SK-N-SH treated with all-trans-retinoic acid at 6 μM for 48 hours (cell line): ENCODE data around the gene MUC5AC.

ENCODE experiments used
- ATAC-seq: fragments of 200-7000 bp; cut with Tn5 transposase; 3 replicates; pipeline ENCODE4 v1.9.1; 2020; ENCODE audit warnings: mild to moderate bottlenecking, moderate library complexity
- ARNTL ChIP-seq: fragments of 450-650 bp; formaldehyde crosslinking; IDR thresholded peaks from 2 replicates; pipeline ENCODE4 v1.5.0; 2020; ENCODE audit warnings: low read depth, mild to moderate bottlenecking, moderate library complexity, borderline replicate concordance
- BACH2 ChIP-seq: fragments of 250-450 bp; sonication (Bioruptor Pico); IDR thresholded peaks from 2 replicates; pipeline ENCODE4 v1.9.0; 2021; ENCODE audit warnings: mild to moderate bottlenecking, borderline replicate concordance
- CREB5 ChIP-seq: fragments of 250-450 bp; sonication (Bioruptor Pico); IDR thresholded peaks from 2 replicates; pipeline ENCODE4 v1.5.1; 2020; ENCODE audit warnings: low read depth, mild to moderate bottlenecking, moderate library complexity
- CSDC2 ChIP-seq: fragments of 250-450 bp; sonication (Bioruptor Pico); IDR thresholded peaks from 2 replicates; pipeline ENCODE4 v1.5.0; 2020; ENCODE audit warnings: mild to moderate bottlenecking, moderate library complexity
- ESRRG ChIP-seq: fragments of 250-450 bp; sonication (Bioruptor Pico); IDR thresholded peaks from 2 replicates; pipeline ENCODE4 v1.6.1; 2021; ENCODE audit warnings: mild to moderate bottlenecking
- GLIS3 ChIP-seq: fragments of 250-450 bp; sonication (Bioruptor Pico); IDR thresholded peaks from 2 replicates; pipeline ENCODE4 v1.5.0; 2020; ENCODE audit warnings: mild to moderate bottlenecking, moderate library complexity
- OSR1 ChIP-seq: fragments of 250-450 bp; sonication (Bioruptor Pico); IDR thresholded peaks from 2 replicates; pipeline ENCODE4 v1.8.0; 2022; ENCODE audit warnings: moderate library complexity, mild to moderate bottlenecking, inconsistent platforms
- PPARA ChIP-seq: fragments of 250-450 bp; sonication (Bioruptor Pico); IDR thresholded peaks from 2 replicates; pipeline ENCODE4 v1.5.0; 2020; ENCODE audit warnings: mild to moderate bottlenecking, borderline replicate concordance
- RARB ChIP-seq: fragments of 250-450 bp; sonication (Bioruptor Pico); IDR thresholded peaks from 2 replicates; pipeline ENCODE4 v1.8.0; 2021; ENCODE audit warnings: mild to moderate bottlenecking, moderate library complexity
- SNAI2 ChIP-seq: fragments of 250-450 bp; sonication (Bioruptor Pico); IDR thresholded peaks from 2 replicates; pipeline ENCODE4 v1.5.0; 2020; ENCODE audit warnings: mild to moderate bottlenecking, moderate library complexity
- TCF4 ChIP-seq: fragments of 250-450 bp; sonication (Bioruptor Pico); IDR thresholded peaks from 2 replicates; pipeline ENCODE4 v1.8.0; 2021; ENCODE audit warnings: mild to moderate bottlenecking, moderate library complexity, borderline replicate concordance
- TOX ChIP-seq: fragments of 250-450 bp; sonication (Bioruptor Pico); IDR thresholded peaks from 2 replicates; pipeline ENCODE4 v1.8.0; 2021; ENCODE audit warnings: mild to moderate bottlenecking, moderate library complexity, borderline replicate concordance
- TSHZ2 ChIP-seq: fragments of 250-450 bp; sonication (Bioruptor Pico); IDR thresholded peaks from 2 replicates; pipeline ENCODE4 v1.5.0; 2020; ENCODE audit warnings: mild to moderate bottlenecking, moderate library complexity
- ZC3H10 ChIP-seq: fragments of 250-450 bp; sonication (Bioruptor Pico); IDR thresholded peaks from 2 replicates; pipeline ENCODE4 v1.5.1; 2021; ENCODE audit warnings: mild to moderate bottlenecking, moderate library complexity
- ZFP3 ChIP-seq: fragments of 250-450 bp; sonication (Bioruptor Pico); IDR thresholded peaks from 2 replicates; pipeline ENCODE4 v1.5.0; 2020; ENCODE audit warnings: mild to moderate bottlenecking, moderate library complexity
- ZFP30 ChIP-seq: fragments of 450-650 bp; formaldehyde crosslinking; IDR thresholded peaks from 2 replicates; pipeline ENCODE4 v1.5.0; 2022; ENCODE audit warnings: mild to moderate bottlenecking, moderate library complexity
- ZNF565 ChIP-seq: fragments of 450-650 bp; formaldehyde crosslinking; conservative IDR thresholded peaks from 2 replicates; pipeline ENCODE4 v1.5.0; 2020; ENCODE audit warnings: low read depth, mild to moderate bottlenecking, moderate library complexity
- ZNF70 ChIP-seq: fragments of 450-650 bp; formaldehyde crosslinking; IDR thresholded peaks from 2 replicates; pipeline ENCODE4 v1.5.0; 2020; ENCODE audit warnings: mild to moderate bottlenecking, moderate library complexity
- ZNF8 ChIP-seq: fragments of 450-650 bp; formaldehyde crosslinking; IDR thresholded peaks from 2 replicates; pipeline ENCODE4 v1.5.0; 2020; ENCODE audit warnings: mild to moderate bottlenecking, moderate library complexity
- TF ChIP-seq, protein P1 (sequence below): fragments of 250-450 bp; sonication (Bioruptor Pico); IDR thresholded peaks from 2 replicates; pipeline ENCODE4 v1.5.1; 2021; ENCODE audit warnings: mild to moderate bottlenecking, moderate library complexity
- TF ChIP-seq, protein P2 (sequence below): fragments of 250-450 bp; sonication (Bioruptor Pico); IDR thresholded peaks from 2 replicates; pipeline ENCODE4 v1.8.0; 2021; ENCODE audit warnings: low read depth, mild to moderate bottlenecking, moderate library complexity, borderline replicate concordance
- TF ChIP-seq, protein P3 (sequence below): fragments of 250-450 bp; sonication (Bioruptor Pico); IDR thresholded peaks from 2 replicates; pipeline ENCODE4 v1.8.0; 2020; ENCODE audit warnings: mild to moderate bottlenecking, moderate library complexity, borderline replicate concordance

MUC5AC gene

GRCh38 chr11:1162138-1162475 lies 4.4 kb downstream of the MUC5AC start:
- TF ChIP-seq CREB5 (CRISPR knock-in tag): no peak
- no peak for TF ChIP-seq ZFP3
- no peak for TF ChIP-seq ZNF70
- TF ChIP-seq ZC3H10: no peak
- no peak for TF ChIP-seq ARNTL (CRISPR knock-in tag)
- no peak for TF ChIP-seq RARB
- no peak for TF ChIP-seq ZFP30 (CRISPR knock-in tag)
- no peak for TF ChIP-seq ESRRG (CRISPR knock-in tag)
- no peak for TF ChIP-seq BACH2 (CRISPR knock-in tag)
- no peak for TF ChIP-seq TOX (CRISPR knock-in tag)
- TF ChIP-seq, protein P1, sequence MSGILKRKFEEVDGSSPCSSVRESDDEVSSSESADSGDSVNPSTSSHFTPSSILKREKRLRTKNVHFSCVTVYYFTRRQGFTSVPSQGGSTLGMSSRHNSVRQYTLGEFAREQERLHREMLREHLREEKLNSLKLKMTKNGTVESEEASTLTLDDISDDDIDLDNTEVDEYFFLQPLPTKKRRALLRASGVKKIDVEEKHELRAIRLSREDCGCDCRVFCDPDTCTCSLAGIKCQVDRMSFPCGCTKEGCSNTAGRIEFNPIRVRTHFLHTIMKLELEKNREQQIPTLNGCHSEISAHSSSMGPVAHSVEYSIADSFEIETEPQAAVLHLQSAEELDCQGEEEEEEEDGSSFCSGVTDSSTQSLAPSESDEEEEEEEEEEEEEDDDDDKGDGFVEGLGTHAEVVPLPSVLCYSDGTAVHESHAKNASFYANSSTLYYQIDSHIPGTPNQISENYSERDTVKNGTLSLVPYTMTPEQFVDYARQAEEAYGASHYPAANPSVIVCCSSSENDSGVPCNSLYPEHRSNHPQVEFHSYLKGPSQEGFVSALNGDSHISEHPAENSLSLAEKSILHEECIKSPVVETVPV (CRISPR knock-in tag): no peak
- no peak for TF ChIP-seq PPARA
- TF ChIP-seq TCF4 (CRISPR knock-in tag): no peak
- TF ChIP-seq CSDC2 (CRISPR knock-in tag): no peak
- no peak for TF ChIP-seq ZNF8 (CRISPR knock-in tag)
- no peak for TF ChIP-seq SNAI2 (CRISPR knock-in tag)
- TF ChIP-seq TSHZ2 (CRISPR knock-in tag): no peak
- TF ChIP-seq, protein P2, sequence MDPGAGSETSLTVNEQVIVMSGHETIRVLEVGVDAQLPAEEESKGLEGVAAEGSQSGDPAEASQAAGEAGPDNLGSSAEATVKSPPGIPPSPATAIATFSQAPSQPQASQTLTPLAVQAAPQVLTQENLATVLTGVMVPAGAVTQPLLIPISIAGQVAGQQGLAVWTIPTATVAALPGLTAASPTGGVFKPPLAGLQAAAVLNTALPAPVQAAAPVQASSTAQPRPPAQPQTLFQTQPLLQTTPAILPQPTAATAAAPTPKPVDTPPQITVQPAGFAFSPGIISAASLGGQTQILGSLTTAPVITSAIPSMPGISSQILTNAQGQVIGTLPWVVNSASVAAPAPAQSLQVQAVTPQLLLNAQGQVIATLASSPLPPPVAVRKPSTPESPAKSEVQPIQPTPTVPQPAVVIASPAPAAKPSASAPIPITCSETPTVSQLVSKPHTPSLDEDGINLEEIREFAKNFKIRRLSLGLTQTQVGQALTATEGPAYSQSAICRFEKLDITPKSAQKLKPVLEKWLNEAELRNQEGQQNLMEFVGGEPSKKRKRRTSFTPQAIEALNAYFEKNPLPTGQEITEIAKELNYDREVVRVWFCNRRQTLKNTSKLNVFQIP (CRISPR knock-in tag): no peak
- no peak for TF ChIP-seq GLIS3 (CRISPR knock-in tag)
- TF ChIP-seq, protein P3, sequence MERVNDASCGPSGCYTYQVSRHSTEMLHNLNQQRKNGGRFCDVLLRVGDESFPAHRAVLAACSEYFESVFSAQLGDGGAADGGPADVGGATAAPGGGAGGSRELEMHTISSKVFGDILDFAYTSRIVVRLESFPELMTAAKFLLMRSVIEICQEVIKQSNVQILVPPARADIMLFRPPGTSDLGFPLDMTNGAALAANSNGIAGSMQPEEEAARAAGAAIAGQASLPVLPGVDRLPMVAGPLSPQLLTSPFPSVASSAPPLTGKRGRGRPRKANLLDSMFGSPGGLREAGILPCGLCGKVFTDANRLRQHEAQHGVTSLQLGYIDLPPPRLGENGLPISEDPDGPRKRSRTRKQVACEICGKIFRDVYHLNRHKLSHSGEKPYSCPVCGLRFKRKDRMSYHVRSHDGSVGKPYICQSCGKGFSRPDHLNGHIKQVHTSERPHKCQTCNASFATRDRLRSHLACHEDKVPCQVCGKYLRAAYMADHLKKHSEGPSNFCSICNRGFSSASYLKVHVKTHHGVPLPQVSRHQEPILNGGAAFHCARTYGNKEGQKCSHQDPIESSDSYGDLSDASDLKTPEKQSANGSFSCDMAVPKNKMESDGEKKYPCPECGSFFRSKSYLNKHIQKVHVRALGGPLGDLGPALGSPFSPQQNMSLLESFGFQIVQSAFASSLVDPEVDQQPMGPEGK (CRISPR knock-in tag): no peak
- ATAC-seq: no peak

DNA sequence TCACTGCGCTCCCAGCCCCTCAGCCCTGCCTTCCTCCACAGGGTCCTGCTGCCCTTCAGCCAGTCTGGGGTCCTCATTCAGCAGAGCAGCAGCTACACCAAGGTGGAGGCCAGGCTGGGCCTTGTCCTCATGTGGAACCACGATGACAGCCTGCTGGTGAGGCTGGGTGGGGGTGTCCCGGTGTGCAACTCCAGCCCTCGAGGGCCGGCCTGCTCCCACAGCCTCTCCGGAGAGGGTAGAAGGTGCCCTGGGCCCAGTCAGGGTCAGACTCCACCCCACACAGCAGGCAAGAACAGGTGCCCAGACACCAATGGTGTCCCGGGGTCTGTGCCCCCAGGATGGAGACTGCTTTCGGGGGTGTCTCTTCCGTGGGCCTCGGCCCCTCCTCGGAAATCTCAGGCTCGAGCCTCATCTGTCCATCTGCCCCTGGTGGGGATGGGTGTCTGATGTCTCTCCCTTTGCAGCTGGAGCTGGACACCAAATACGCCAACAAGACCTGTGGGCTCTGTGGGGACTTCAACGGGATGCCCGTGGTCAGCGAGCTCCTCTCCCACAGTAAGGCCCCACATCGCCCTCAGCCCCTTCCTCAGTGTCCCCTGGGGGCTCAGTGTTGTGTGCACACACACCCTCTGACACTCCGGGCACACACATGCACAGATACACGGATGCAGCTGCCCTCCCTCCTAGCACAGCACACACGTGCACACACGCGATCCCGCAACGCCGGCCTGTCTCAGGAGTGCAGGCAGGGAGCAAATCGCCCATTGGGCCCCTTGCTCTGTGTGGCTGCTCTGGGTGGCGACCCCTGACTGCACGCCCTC lies 4.9 kb downstream of the MUC5AC start:
- no peak for ATAC-seq
- no peak for TF ChIP-seq RARB
- TF ChIP-seq CREB5 (CRISPR knock-in tag): no peak
- no peak for TF ChIP-seq OSR1 (CRISPR knock-in tag)
- TF ChIP-seq ZNF70: no peak
- TF ChIP-seq SNAI2 (CRISPR knock-in tag): no peak
- no peak for TF ChIP-seq ZNF565 (CRISPR knock-in tag)
- no peak for TF ChIP-seq ZC3H10
- TF ChIP-seq, protein P2 (CRISPR knock-in tag): no peak
- TF ChIP-seq TCF4 (CRISPR knock-in tag): no peak
- TF ChIP-seq ZNF8 (CRISPR knock-in tag): no peak
